ENCODE results near the gene TWIST2.

GRCh38 chr2:238811293-238811692 is 36.6 kb upstream of the TWIST2 start:
- TF ChIP-seq, protein P1, sequence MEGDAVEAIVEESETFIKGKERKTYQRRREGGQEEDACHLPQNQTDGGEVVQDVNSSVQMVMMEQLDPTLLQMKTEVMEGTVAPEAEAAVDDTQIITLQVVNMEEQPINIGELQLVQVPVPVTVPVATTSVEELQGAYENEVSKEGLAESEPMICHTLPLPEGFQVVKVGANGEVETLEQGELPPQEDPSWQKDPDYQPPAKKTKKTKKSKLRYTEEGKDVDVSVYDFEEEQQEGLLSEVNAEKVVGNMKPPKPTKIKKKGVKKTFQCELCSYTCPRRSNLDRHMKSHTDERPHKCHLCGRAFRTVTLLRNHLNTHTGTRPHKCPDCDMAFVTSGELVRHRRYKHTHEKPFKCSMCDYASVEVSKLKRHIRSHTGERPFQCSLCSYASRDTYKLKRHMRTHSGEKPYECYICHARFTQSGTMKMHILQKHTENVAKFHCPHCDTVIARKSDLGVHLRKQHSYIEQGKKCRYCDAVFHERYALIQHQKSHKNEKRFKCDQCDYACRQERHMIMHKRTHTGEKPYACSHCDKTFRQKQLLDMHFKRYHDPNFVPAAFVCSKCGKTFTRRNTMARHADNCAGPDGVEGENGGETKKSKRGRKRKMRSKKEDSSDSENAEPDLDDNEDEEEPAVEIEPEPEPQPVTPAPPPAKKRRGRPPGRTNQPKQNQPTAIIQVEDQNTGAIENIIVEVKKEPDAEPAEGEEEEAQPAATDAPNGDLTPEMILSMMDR (conservative IDR thresholded peaks at IDR 0.05; ENCODE audit: low read length): no peak
- TF ChIP-seq EZH2phosphoT487 (IDR thresholded peaks at IDR 0.05; ENCODE audit: borderline replicate concordance): no peak

Measured in Loucy (cell line).